Measurements from ENCODE around the gene NMT1. TPM values are rescaled to one million over a fixed set of nuclear protein-coding genes. Genes with fewer than 3 reads are reported as not detected.

The NMT1 gene
- total and polyA plus RNA-seq, 2 donors from 2014 or later, result 72.3 to 98.5 TPM

DNA sequence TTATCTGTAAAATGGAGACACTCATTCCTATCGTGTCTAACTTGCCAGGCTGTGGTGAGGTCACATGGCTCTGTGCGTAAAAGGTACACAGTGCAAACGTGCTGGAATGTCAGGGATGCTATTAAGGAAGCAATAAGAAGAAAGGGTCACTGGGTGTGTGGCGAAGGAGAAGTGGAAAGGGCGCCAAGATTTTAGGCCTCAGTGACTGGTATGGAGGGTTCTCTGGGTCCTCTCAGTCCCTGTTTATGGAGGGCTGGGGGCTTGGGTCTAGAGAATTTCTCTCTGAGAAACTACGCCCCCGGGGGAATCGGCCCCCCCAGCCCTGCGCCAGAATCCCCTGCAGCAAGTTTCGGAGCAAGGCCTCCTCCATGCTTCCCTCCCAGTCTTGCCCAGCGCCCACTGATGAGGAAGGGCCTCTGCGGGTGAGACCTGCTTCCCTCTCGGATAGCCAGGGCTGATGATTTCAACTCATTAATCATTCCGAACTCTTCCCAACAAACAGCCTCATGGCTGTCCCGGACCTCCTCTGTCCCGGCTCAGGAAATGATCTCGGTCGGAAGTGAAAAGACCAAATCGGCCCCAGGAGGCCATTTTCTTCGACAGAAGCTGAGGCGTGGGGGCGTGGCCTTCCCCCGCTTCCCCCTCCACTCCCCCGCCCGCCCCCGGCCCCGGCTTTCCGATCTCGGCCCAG is 85.9 kb downstream of the NMT1 start:
- peak in 4 of 5 donors; percentile 38 to 93 (median 74) for DNase-seq
- Histone ChIP-seq H3K9me3 (ENCODE audit: control insufficient read depth in 2 of 3, insufficient read depth in 1 of 3, low read length in 3 of 3) (no peaks in the 10 kb centered on the region), H3K9ac (ENCODE audit: low read length in 3 of 3) (peak overlapping the region; percentile 68 to 87 (median 70)), H3K4me3 (ENCODE audit: low read length in 3 of 3) (peak overlapping the region; percentile 59 to 96 (median 69)), H3K36me3 (ENCODE audit: control insufficient read depth in 2 of 3, insufficient read depth in 3 of 3, low read length in 3 of 3) (no peaks in the 10 kb centered on the region), H3K27me3 (ENCODE audit: control insufficient read depth, insufficient read depth, low read length) (no peaks in the 10 kb centered on the region), H3K4me1 (ENCODE audit: control insufficient read depth in 2 of 3, insufficient read depth in 2 of 3, low read depth in 1 of 3, low read length in 3 of 3) (peaks cover 6 to 26% (median 20%) of the 10 kb centered on the region in 3 donors), H3K27ac (ENCODE audit: low read depth in 2 of 2, low read length in 2 of 2) (peak overlapping the region; percentile 96 to 100)
- FAIRE-seq, result no peak
- TF ChIP-seq, protein P1, sequence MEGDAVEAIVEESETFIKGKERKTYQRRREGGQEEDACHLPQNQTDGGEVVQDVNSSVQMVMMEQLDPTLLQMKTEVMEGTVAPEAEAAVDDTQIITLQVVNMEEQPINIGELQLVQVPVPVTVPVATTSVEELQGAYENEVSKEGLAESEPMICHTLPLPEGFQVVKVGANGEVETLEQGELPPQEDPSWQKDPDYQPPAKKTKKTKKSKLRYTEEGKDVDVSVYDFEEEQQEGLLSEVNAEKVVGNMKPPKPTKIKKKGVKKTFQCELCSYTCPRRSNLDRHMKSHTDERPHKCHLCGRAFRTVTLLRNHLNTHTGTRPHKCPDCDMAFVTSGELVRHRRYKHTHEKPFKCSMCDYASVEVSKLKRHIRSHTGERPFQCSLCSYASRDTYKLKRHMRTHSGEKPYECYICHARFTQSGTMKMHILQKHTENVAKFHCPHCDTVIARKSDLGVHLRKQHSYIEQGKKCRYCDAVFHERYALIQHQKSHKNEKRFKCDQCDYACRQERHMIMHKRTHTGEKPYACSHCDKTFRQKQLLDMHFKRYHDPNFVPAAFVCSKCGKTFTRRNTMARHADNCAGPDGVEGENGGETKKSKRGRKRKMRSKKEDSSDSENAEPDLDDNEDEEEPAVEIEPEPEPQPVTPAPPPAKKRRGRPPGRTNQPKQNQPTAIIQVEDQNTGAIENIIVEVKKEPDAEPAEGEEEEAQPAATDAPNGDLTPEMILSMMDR (IDR thresholded peaks at IDR 0.05; ENCODE audit: borderline replicate concordance, extremely low read depth, insufficient read depth), result no peak
- intact Hi-C loops (cut with DNase I), result no loop called here

DNA sequence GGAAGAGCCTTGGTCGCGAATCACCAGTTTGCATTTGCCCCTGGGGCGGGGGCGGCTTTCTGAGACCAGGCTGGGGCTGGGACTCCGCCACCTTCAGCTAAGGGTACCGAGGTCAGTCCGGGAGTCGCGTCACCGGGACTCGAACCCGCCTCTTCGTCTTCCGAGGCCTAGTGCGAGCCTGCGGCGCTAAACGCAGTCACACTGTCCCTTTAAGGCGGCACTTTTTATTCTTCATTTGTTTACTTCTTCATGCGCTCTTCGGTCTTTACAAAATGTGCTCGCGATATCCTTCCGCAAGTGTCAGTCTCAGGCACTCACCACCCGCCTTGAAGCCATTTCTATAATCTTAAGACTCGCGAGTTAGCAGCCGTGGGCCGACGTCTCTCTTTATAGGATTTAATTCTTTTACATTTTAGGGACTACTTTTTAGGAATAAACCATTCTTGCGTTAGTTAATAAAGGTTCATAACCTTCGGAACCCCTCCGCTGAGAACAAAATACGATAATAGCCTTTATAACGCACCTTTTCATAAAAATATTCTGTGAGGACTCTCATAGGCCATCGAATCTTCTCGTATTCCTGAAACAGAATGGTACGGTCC is 86.6 kb downstream of the NMT1 start:
- Histone ChIP-seq H3K27me3 (ENCODE audit: control insufficient read depth, insufficient read depth, low read length) (no peaks in the 10 kb centered on the region), H3K9ac (ENCODE audit: low read length in 3 of 3) (peak overlapping the region; percentile 84 to 99 (median 87)), H3K4me1 (ENCODE audit: control insufficient read depth in 2 of 3, insufficient read depth in 2 of 3, low read depth in 1 of 3, low read length in 3 of 3) (peaks cover 6 to 26% (median 20%) of the 10 kb centered on the region in 3 donors), H3K9me3 (ENCODE audit: control insufficient read depth in 2 of 3, insufficient read depth in 1 of 3, low read length in 3 of 3) (no peaks in the 10 kb centered on the region), H3K4me3 (ENCODE audit: low read length in 3 of 3) (peak overlapping the region; percentile 69 to 96 (median 78)), H3K27ac (ENCODE audit: low read depth in 2 of 2, low read length in 2 of 2) (peak overlapping the region; percentile 96 to 100), H3K36me3 (ENCODE audit: control insufficient read depth in 2 of 3, insufficient read depth in 3 of 3, low read length in 3 of 3) (no peaks in the 10 kb centered on the region)
- DNase-seq (peak; percentile 90 to 98 (median 95)), FAIRE-seq (no peak)
- intact Hi-C loops (cut with DNase I), result no loop called here
- TF ChIP-seq, protein P1 (IDR thresholded peaks at IDR 0.05; ENCODE audit: borderline replicate concordance, extremely low read depth, insufficient read depth), result peak; percentile 8

DNA sequence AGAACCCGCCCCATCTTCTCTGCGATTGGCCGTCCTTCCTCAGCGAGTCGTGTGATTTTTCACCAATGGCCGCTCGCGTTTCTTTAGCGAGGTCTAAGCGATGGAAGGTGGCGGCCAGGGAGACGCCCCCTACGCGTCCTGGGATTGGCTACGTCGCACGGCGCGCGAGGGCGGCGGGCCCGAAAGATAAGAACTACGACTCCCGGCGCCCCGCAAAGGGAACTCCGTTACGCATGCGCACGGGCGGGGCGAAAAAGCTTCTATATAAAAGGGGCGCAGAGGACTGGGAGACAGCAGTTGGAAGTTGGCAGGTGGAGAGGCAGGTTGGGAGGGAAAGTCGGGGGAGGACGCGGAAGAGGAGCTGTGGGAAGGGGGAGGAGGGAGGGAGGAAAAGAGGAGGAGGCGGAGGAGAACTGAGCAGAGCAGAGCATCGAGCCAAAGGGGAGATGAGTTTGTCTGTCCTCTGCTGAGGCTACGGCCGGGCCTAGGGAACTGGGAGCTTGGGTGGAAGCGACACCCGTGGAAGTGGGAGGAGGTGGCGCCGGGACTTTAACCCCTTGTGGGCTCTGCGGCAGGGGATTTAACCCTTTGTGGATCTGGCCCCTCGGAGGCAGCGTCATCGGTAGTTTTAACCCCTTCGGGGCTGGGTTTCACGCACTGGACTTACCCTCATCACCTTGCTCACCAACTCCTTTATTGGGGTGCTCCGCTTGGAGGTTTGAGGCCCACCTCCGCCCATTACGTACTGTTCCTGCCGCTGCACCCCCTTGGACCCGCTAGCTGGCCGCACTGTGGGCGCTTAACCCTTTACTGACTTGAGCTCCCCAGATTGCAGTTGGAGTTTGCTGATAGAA is 87.3 kb downstream of the NMT1 start, which contains the start of gene HEXIM1:
TSS of gene HEXIM1 (plus strand) at position 293 of the 854 bp plus-strand sequence. CDS start 716 bp downstream, outside the sequence.
- intact Hi-C loops (cut with DNase I), result no loop called here
- FAIRE-seq, result peak; percentile 98

More for the DNA sequence above, 87.3 kb downstream of the NMT1 start, which contains the start of gene HEXIM1:
- TF ChIP-seq, protein P1 (IDR thresholded peaks at IDR 0.05; ENCODE audit: borderline replicate concordance, extremely low read depth, insufficient read depth), result no peak
- H3K9me3 ChIP-seq (ENCODE audit: control insufficient read depth in 2 of 3, insufficient read depth in 1 of 3, low read length in 3 of 3), result no peaks in the 10 kb centered on the region
- H3K9ac ChIP-seq (ENCODE audit: low read length in 3 of 3), result peak within 1 kb of the TSS; percentile 86 to 99 (median 97)
- H3K27me3 ChIP-seq (ENCODE audit: control insufficient read depth, insufficient read depth, low read length), result no peaks in the 10 kb centered on the region
- peak within 1 kb of the TSS; percentile 97 to 100 for H3K27ac ChIP-seq (ENCODE audit: low read depth in 2 of 2, low read length in 2 of 2)
- peak; percentile 100 for DNase-seq
- peak within 1 kb of the TSS; percentile 78 to 97 (median 88) for H3K4me3 ChIP-seq (ENCODE audit: low read length in 3 of 3)
- H3K36me3 ChIP-seq (ENCODE audit: control insufficient read depth in 2 of 3, insufficient read depth in 3 of 3, low read length in 3 of 3), result no peaks in the 10 kb centered on the region
- H3K4me1 ChIP-seq (ENCODE audit: control insufficient read depth in 2 of 3, insufficient read depth in 2 of 3, low read depth in 1 of 3, low read length in 3 of 3), result peaks cover 6 to 26% (median 20%) of the 10 kb centered on the region in 3 donors
